ENCODE results near the gene ZNF350.

DNA sequence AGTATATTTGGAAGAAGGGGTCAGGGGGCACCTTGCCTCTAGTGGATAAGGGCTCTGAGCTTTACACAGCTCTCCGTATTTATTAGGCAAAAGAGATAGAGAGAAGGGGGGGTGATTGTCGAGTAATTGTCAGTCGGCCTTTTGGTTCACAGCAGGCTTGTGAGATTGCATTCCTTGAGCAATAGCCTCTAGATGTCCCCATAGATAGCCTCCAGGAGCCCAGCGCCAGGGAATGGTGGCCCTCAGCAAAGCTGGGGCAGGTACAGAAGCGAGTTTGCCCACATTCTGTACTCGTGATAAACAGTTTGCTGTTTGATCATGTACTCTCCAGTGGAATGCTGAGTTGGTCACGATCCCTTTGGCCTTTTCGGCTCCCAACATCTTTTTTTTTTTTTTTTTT lies 54.7 kb downstream of the ZNF350 start:
- TF ChIP-seq EZH2 (optimal IDR thresholded peaks at IDR 0.05; ENCODE audit: low read depth, low read length) = no peak
- TF ChIP-seq, protein P1, sequence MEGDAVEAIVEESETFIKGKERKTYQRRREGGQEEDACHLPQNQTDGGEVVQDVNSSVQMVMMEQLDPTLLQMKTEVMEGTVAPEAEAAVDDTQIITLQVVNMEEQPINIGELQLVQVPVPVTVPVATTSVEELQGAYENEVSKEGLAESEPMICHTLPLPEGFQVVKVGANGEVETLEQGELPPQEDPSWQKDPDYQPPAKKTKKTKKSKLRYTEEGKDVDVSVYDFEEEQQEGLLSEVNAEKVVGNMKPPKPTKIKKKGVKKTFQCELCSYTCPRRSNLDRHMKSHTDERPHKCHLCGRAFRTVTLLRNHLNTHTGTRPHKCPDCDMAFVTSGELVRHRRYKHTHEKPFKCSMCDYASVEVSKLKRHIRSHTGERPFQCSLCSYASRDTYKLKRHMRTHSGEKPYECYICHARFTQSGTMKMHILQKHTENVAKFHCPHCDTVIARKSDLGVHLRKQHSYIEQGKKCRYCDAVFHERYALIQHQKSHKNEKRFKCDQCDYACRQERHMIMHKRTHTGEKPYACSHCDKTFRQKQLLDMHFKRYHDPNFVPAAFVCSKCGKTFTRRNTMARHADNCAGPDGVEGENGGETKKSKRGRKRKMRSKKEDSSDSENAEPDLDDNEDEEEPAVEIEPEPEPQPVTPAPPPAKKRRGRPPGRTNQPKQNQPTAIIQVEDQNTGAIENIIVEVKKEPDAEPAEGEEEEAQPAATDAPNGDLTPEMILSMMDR (IDR thresholded peaks at IDR 0.05; ENCODE audit: low read length) = no peak

All from MM.1S (cell line).